HG02588 (cell line): ENCODE data around the gene LCN12.

Source experiments
- ATAC-seq: cut with Tn5 transposase; IDR thresholded peaks from one replicate; pipeline ENCODE4 v1.9.1; 2021; ENCODE audit warnings: mild to moderate bottlenecking, moderate library complexity; ENCODE audit not compliant: unreplicated experiment

LCN12 gene

GRCh38 chr9:136957461-136957860 lies 5.4 kb downstream of the LCN12 start:
- no peak for ATAC-seq

GRCh38 chr9:136957901-136958300 lies 5.8 kb downstream of the LCN12 start:
- ATAC-seq: no peak

GRCh38 chr9:136958473-136958872 lies 6.4 kb downstream of the LCN12 start:
- ATAC-seq: no peak

GRCh38 chr9:136958898-136959850 lies 7.1 kb downstream of the LCN12 start:
- no peak for ATAC-seq

- ATAC-seq: no peak
Observed at GRCh38 chr9:136960212-136960937, 8.3 kb downstream of the LCN12 start.

- ATAC-seq: no peak
Observed at GRCh38 chr9:136960938-136961275, 8.8 kb downstream of the LCN12 start.

- no peak for ATAC-seq
Observed at GRCh38 chr9:136961279-136962065, 9.4 kb downstream of the LCN12 start.

- no peak for ATAC-seq
Observed at GRCh38 chr9:136962163-136962562, 10.1 kb downstream of the LCN12 start.

GRCh38 chr9:136962701-136963248 lies 10.7 kb downstream of the LCN12 start:
- ATAC-seq: no peak

GRCh38 chr9:136963341-136963740 lies 11.3 kb downstream of the LCN12 start:
- ATAC-seq: no peak

GRCh38 chr9:136963751-136964150 lies 11.7 kb downstream of the LCN12 start:
- no peak for ATAC-seq

- no peak for ATAC-seq
Observed at GRCh38 chr9:136964171-136964689, 12.2 kb downstream of the LCN12 start.

GRCh38 chr9:136964833-136965422 lies 12.9 kb downstream of the LCN12 start:
- ATAC-seq: no peak

GRCh38 chr9:136965771-136966484 lies 13.9 kb downstream of the LCN12 start:
- no peak for ATAC-seq

- ATAC-seq: no peak
Observed at GRCh38 chr9:136968333-136969127, 16.5 kb downstream of the LCN12 start.

GRCh38 chr9:136969150-136969549 lies 17.1 kb downstream of the LCN12 start:
- no peak for ATAC-seq

GRCh38 chr9:136969774-136970173 lies 17.7 kb downstream of the LCN12 start:
- no peak for ATAC-seq

- no peak for ATAC-seq
Observed at GRCh38 chr9:136970361-136970760, 18.3 kb downstream of the LCN12 start.

- ATAC-seq: no peak
Observed at GRCh38 chr9:136971746-136972145, 19.7 kb downstream of the LCN12 start.
